GM23338 (cell line): ENCODE measurements around the gene NEK7.
"Not testable (repeated sequence)": the region's sequence is repeated elsewhere in the genome, so short reads cannot be mapped to it uniquely, and the experiment has no call there.

Source experiments
- CREB1 ChIP-seq: fragments of 250-450 bp; sonication (Bioruptor Pico); IDR thresholded peaks from 2 replicates; pipeline ENCODE4 v1.5.0; 2020; ENCODE audit warnings: low read depth, mild to moderate bottlenecking, moderate library complexity
- CTCF ChIP-seq, 2 experiments: fragments of 200-600 bp in 1 of 2; sonication (generic) in 1 of 2; conservative IDR thresholded peaks; 2 replicates each; pipeline versions ENCODE4 v1.5.1 to v1.6.1; 2016 to 2017; ENCODE audit warnings: antibody characterized with exemption in 2 of 2, low read depth in 2 of 2, mild to moderate bottlenecking in 2 of 2, moderate library complexity in 1 of 2
- ETS1 ChIP-seq: IDR thresholded peaks from 2 replicates; pipeline ENCODE4 v1.6.1; 2016; ENCODE audit warnings: antibody characterized with exemption
- EZH2 ChIP-seq: fragments of 200-600 bp; sonication (generic); IDR thresholded peaks from one replicate; pipeline ENCODE4 v1.8.0; 2017; ENCODE audit warnings: antibody characterized with exemption, mild to moderate bottlenecking, low read depth; ENCODE audit not compliant: unreplicated experiment
- EZH2phosphoT487 ChIP-seq: fragments of 200-600 bp; sonication (generic); IDR thresholded peaks from one replicate; pipeline ENCODE4 v1.8.1; 2018; ENCODE audit warnings: antibody characterized with exemption; ENCODE audit not compliant: unreplicated experiment
- POLR2AphosphoS5 ChIP-seq: IDR thresholded peaks from 2 replicates; pipeline ENCODE4 v1.6.1; 2016; ENCODE audit warnings: antibody characterized with exemption, low read depth
- REST ChIP-seq: IDR thresholded peaks from one replicate; pipeline ENCODE4 v1.6.1; 2018; ENCODE audit warnings: antibody characterized with exemption; ENCODE audit not compliant: unreplicated experiment

- TF ChIP-seq CTCF (conservative IDR thresholded peaks at IDR 0.05; ENCODE audit: low read depth in 2 of 2); POLR2AphosphoS5; EZH2; ETS1; EZH2phosphoT487; CREB1 (CRISPR knock-in tag); REST: not testable (repeated sequence)
Observed at GRCh38 chr1:198227010-198227409, 70.2 kb downstream of the NEK7 start.
